B cell (primary cell): ENCODE measurements around the gene PRRC1. TPM values are rescaled to one million over a fixed set of nuclear protein-coding genes. Genes with fewer than 3 reads are reported as not detected.

ENCODE experiments used
- ATAC-seq: fragments of 200-7000 bp; cut with Tn5 transposase; one replicate; pipeline ENCODE4 v1.10.0; 2021; ENCODE audit warnings: low read depth, mild to moderate bottlenecking, moderate number of reproducible peaks, moderate library complexity
- CTCF ChIA-PET: fragments of 350-600 bp; sonication (Branson Sonifier 250); formaldehyde crosslinking; loops from one replicate; lab custom pipeline; 2021; ENCODE audit warnings: antibody characterized with exemption, inconsistent platforms; lab: Charles Lee
- POLR2A ChIA-PET: fragments of 350-600 bp; sonication (Branson Sonifier 250); formaldehyde crosslinking; loops from one replicate; lab custom pipeline; 2021; ENCODE audit warnings: antibody characterized with exemption; lab: Charles Lee
- DNase-seq: peaks from one replicate; pipeline ENCODE4 v3.0.0; 2013
- H2AFZ ChIP-seq: 2 replicates; pipeline ENCODE4 v1.6.1; 2012; ENCODE audit warnings: mild to moderate bottlenecking, low read depth, low read length; ENCODE audit not compliant: insufficient read depth, poor library complexity, severe bottlenecking
- H3K27ac ChIP-seq, 2 donors: 1 replicate in 1 of 2; 2 replicates in 1 of 2; pipeline ENCODE4 v1.5.1; 2012 to 2013; ENCODE audit warnings: low read length in 2 of 2, mild to moderate bottlenecking in 2 of 2, moderate library complexity in 1 of 2
- H3K27me3 ChIP-seq, 4 experiments: fragments of 200-600 bp in 1 of 4; sonication (generic) in 1 of 4; replicated peaks in 1 of 4; 1 replicate in 2 of 4; 2 replicates in 2 of 4; pipeline versions ENCODE4 v1.6.1 to v1.7.0; 2013 to 2016; ENCODE audit warnings: low read length in 3 of 4, mild to moderate bottlenecking in 2 of 4, mixed read lengths in 1 of 4, moderate library complexity in 1 of 4; ENCODE audit not compliant: insufficient read depth in 4 of 4, control insufficient read depth in 3 of 4; ENCODE audit errors: control extremely low read depth in 1 of 4
- H3K36me3 ChIP-seq, 2 experiments: replicated peaks in 1 of 2; 1 replicate in 1 of 2; 2 replicates in 1 of 2; pipeline versions ENCODE4 v1.6.1 to v1.7.1; 2013; ENCODE audit warnings: low read length in 1 of 2; ENCODE audit not compliant: insufficient read depth in 2 of 2, control insufficient read depth in 1 of 2; ENCODE audit errors: control extremely low read depth in 1 of 2, extremely low read depth in 1 of 2
- H3K4me1 ChIP-seq, 2 donors: fragments of 200-600 bp in 1 of 2; sonication (generic) in 1 of 2; 1 replicate in 1 of 2; 2 replicates in 1 of 2; pipeline versions ENCODE4 v1.5.1 to v1.6.1; 2013 to 2017; ENCODE audit warnings: low read length in 2 of 2; ENCODE audit not compliant: control insufficient read depth in 2 of 2, insufficient read depth in 2 of 2
- H3K4me2 ChIP-seq: replicated peaks from 2 replicates; pipeline ENCODE3; 2012; ENCODE audit warnings: mild to moderate bottlenecking, low read depth, low read length; ENCODE audit not compliant: poor library complexity, severe bottlenecking
- H3K4me3 ChIP-seq, 5 experiments: fragments of 200-600 bp in 1 of 5; sonication (generic) in 1 of 5; 1 replicate in 3 of 5; 2 replicates in 2 of 5; pipeline versions ENCODE4 v1.5.1 to v1.7.0; 2011 to 2016; ENCODE audit warnings: low read length in 4 of 5, mild to moderate bottlenecking in 4 of 5, low read depth in 2 of 5, control low read depth in 1 of 5, moderate library complexity in 1 of 5; ENCODE audit not compliant: insufficient read depth in 1 of 5; ENCODE audit errors: control extremely low read depth in 1 of 5, extremely low read depth in 1 of 5
- H3K79me2 ChIP-seq: fragments of 200-600 bp; sonication (generic); one replicate; pipeline ENCODE4 v1.6.0; 2016; ENCODE audit warnings: low read length; ENCODE audit not compliant: control insufficient read depth, insufficient read depth
- H3K9ac ChIP-seq: fragments of 200-600 bp; sonication (generic); 2 replicates; pipeline ENCODE4 v1.6.1; 2017; ENCODE audit warnings: mild to moderate bottlenecking, low read length, moderate library complexity
- H3K9me3 ChIP-seq, 3 donors: one replicate each; pipeline versions ENCODE4 v1.6.1 to v1.7.1; 2013; ENCODE audit warnings: low read length in 2 of 3; ENCODE audit not compliant: control insufficient read depth in 2 of 3, insufficient read depth in 1 of 3; ENCODE audit errors: control extremely low read depth in 1 of 3
- H4K20me1 ChIP-seq: 2 replicates; pipeline ENCODE4 v1.6.0; 2012; ENCODE audit warnings: mild to moderate bottlenecking, low read length; ENCODE audit not compliant: insufficient read depth, control insufficient read depth, poor library complexity, severe bottlenecking
- H3K27ac Mint-ChIP-seq: one replicate; pipeline ENCODE4 v1.8.0; 2021; ENCODE audit warnings: mixed read lengths
- H3K27me3 Mint-ChIP-seq: one replicate; pipeline ENCODE4 v1.8.0; 2021; ENCODE audit warnings: mixed read lengths
- H3K4me1 Mint-ChIP-seq: one replicate; pipeline ENCODE4 v1.8.0; 2021; ENCODE audit warnings: mixed read lengths
- H3K4me3 Mint-ChIP-seq: one replicate; pipeline ENCODE4 v1.8.0; 2021; ENCODE audit warnings: mixed read lengths
- H3K9me3 Mint-ChIP-seq: one replicate; pipeline ENCODE4 v1.8.0; 2022; ENCODE audit warnings: mixed read lengths; ENCODE audit not compliant: insufficient read depth
- EZH2 ChIP-seq: IDR thresholded peaks from 2 replicates; pipeline ENCODE4 v1.6.1; 2012; ENCODE audit warnings: borderline replicate concordance, low read depth, mild to moderate bottlenecking, moderate library complexity, low read length; ENCODE audit not compliant: insufficient read depth, poor library complexity, severe bottlenecking
- whole genome bisulfite sequencing: methylation state at CpG from one replicate; pipeline ENCODE4 v1.1.5; 2013; ENCODE audit warnings: missing lambda C conversion rate; ENCODE audit not compliant: insufficient coverage; 5-methylcytosine and 5-hydroxymethylcytosine counted together
- intact Hi-C: fragments of 100-400 bp; cut with micrococcal nuclease; formaldehyde crosslinking; loops from one replicate; pipeline ENCODE4 v1.10.0; 2022
- polyA plus RNA-seq: library from polyadenylated mRNA; depleted of rRNA; stranded (reverse); fragments of >200 nt; gene quantifications from 2 replicates; pipeline ENCODE4 v1.2.3, GENCODE V29; 2012
- total RNA-seq, 2 donors: library from RNA; stranded (reverse); fragments of 120-200 nt in 1 of 2; gene quantifications; 1 replicate in 1 of 2; 2 replicates in 1 of 2; pipeline versions ENCODE4 v1.2.3 to v1.2.4, GENCODE V29; 2013 to 2022
- TF ChIP-seq, protein P1 (sequence below): fragments of 200-600 bp; IDR thresholded peaks from one replicate; pipeline ENCODE4 v1.8.0; 2022; ENCODE audit warnings: antibody characterized with exemption, mild to moderate bottlenecking

PRRC1 gene
- total and polyA plus RNA-seq, 2 donors (not counting 1 experiment from before 2014, with no cell fraction given) = 9.7 to 35.5 TPM

DNA sequence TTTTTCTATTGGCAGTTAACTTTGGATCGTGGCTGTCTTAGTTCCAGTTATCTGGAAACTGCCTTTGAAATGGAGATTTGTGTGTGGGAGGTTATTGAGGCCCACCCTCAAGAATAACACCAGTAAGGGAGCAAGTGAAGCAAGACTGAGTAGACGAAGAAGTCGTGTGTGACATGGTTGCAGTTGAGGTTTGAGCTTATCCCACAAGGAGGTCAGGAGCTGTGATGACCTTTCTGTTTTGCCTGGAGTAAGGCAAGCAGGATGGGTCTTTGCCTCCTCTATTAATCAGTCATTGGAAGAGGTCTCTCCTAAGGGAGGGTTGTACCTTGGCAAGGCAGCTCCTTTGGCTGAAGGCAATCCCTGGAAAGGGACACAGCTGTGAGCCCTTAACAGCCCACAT lies 81.9 kb downstream of the PRRC1 start:
- no peak for ATAC-seq
- WGBS = 60% methylated on average over 1 of the region's 3 CpGs
- no peak overlapping the region for H3K27ac Mint-ChIP-seq

DNA sequence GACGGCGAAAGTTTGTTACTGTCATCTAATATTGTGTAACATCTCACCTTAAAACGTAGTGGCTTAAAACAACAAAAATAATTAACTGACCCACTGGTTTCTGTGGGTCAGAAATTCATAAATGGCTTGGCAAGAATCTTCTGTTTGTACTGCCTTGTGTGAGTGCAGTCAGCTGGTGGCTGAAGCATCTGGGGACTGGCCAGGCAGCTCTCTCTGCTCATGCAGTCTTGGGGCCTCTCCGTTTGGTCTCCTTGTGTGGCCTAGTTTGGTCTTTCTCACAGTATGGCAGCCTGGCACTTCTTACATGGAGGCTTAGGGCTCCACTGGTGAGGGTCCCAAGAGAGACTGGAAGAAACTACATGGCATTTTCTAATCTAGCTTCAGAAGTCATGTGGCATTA lies 82.4 kb downstream of the PRRC1 start:
- Histone ChIP-seq H3K79me2 (no peaks in the 10 kb centered on the region), H3K27ac (no peak overlapping the region), H3K4me3 (no peak overlapping the region), H3K36me3 (no peaks in the 10 kb centered on the region), H4K20me1 (no peaks in the 10 kb centered on the region), H3K9me3 (no peaks in the 10 kb centered on the region), H3K4me1 (no peaks in the 10 kb centered on the region), H3K4me2 (no peak overlapping the region), H3K9ac (no peak overlapping the region), H3K27me3 (peaks cover 0 to 4% (median 0%) of the 10 kb centered on the region in 4 experiments), H2AFZ (no peak overlapping the region)
- Mint-ChIP-seq H3K27me3 (no peaks in the 10 kb centered on the region), H3K4me3 (no peak overlapping the region), H3K9me3 (no peaks in the 10 kb centered on the region), H3K4me1 (no peaks in the 10 kb centered on the region), H3K27ac (no peak overlapping the region)
- 94% methylated on average over 1 of the region's 4 CpGs for WGBS
- ATAC-seq (no peak), DNase-seq (no peak)
- ChIA-PET CTCF (interaction anchor here (0.7 kb wide), 1 partner anchor 31 kb away, joined by 3 read pairs; no protein-coding TSS in a partner anchor), POLR2A (no interaction called here)
- TF ChIP-seq, protein P1, sequence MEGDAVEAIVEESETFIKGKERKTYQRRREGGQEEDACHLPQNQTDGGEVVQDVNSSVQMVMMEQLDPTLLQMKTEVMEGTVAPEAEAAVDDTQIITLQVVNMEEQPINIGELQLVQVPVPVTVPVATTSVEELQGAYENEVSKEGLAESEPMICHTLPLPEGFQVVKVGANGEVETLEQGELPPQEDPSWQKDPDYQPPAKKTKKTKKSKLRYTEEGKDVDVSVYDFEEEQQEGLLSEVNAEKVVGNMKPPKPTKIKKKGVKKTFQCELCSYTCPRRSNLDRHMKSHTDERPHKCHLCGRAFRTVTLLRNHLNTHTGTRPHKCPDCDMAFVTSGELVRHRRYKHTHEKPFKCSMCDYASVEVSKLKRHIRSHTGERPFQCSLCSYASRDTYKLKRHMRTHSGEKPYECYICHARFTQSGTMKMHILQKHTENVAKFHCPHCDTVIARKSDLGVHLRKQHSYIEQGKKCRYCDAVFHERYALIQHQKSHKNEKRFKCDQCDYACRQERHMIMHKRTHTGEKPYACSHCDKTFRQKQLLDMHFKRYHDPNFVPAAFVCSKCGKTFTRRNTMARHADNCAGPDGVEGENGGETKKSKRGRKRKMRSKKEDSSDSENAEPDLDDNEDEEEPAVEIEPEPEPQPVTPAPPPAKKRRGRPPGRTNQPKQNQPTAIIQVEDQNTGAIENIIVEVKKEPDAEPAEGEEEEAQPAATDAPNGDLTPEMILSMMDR = no peak
- TF ChIP-seq EZH2 = no peak
- intact Hi-C loops = no loop called here

More for the DNA sequence above, 81.9 kb downstream of the PRRC1 start:
- Histone ChIP-seq H2AFZ (no peak overlapping the region), H3K79me2 (no peaks in the 10 kb centered on the region), H3K36me3 (no peaks in the 10 kb centered on the region), H3K4me3 (no peak overlapping the region), H3K9ac (no peak overlapping the region), H3K9me3 (no peaks in the 10 kb centered on the region), H3K4me1 (no peaks in the 10 kb centered on the region), H3K27ac (no peak overlapping the region), H4K20me1 (no peaks in the 10 kb centered on the region), H3K27me3 (peaks cover 0 to 4% (median 0%) of the 10 kb centered on the region in 4 experiments), H3K4me2 (no peak overlapping the region)
- POLR2A ChIA-PET = no interaction called here
- no peak for DNase-seq
- no peaks in the 10 kb centered on the region for H3K27me3 Mint-ChIP-seq
- H3K4me1 Mint-ChIP-seq = no peaks in the 10 kb centered on the region
- CTCF ChIA-PET = no interaction called here
- intact Hi-C loops = no loop called here
- no peak overlapping the region for H3K4me3 Mint-ChIP-seq
- TF ChIP-seq EZH2 = no peak
- TF ChIP-seq, protein P1 = no peak
- no peaks in the 10 kb centered on the region for H3K9me3 Mint-ChIP-seq
